AG10803 (cell line): ENCODE data around the gene KCNK18.
A peak's percentile ranks its signal among the peaks of the same experiment; 100 is the strongest.

Source experiments
- DNase-seq: peaks from one replicate; pipeline ENCODE4 v3.0.0; 2010; ENCODE audit warnings: low read depth
- H3K4me3 ChIP-seq: 2 replicates; pipeline ENCODE4 v1.5.1; 2011; ENCODE audit warnings: mild to moderate bottlenecking, low read length, control low read depth
- CTCF ChIP-seq: conservative IDR thresholded peaks from 2 replicates; pipeline ENCODE4 v1.5.1; 2011; ENCODE audit warnings: mild to moderate bottlenecking, low read length, control low read depth, inconsistent platforms

The KCNK18 gene

GRCh38 chr10:117166418-117167345 lies 30.6 kb upstream of the KCNK18 start:
- H3K4me3 ChIP-seq = no peak overlapping the region
- no peak for TF ChIP-seq CTCF
- DNase-seq = no peak

GRCh38 chr10:117167346-117167788 lies 29.9 kb upstream of the KCNK18 start:
- no peak for DNase-seq
- H3K4me3 ChIP-seq = no peak overlapping the region
- no peak for TF ChIP-seq CTCF

GRCh38 chr10:117167789-117168674 lies 29.3 kb upstream of the KCNK18 start:
- peak; percentile 54 for TF ChIP-seq CTCF
- DNase-seq = peak; percentile 20
- no peak overlapping the region for H3K4me3 ChIP-seq

- DNase-seq = no peak
- TF ChIP-seq CTCF = no peak
- no peak overlapping the region for H3K4me3 ChIP-seq
Observed at GRCh38 chr10:117168729-117169128, 28.6 kb upstream of the KCNK18 start.

GRCh38 chr10:117169480-117169879 lies 27.8 kb upstream of the KCNK18 start:
- no peak overlapping the region for H3K4me3 ChIP-seq

GRCh38 chr10:117170244-117170643 lies 27.0 kb upstream of the KCNK18 start:
- H3K4me3 ChIP-seq = no peak overlapping the region
- TF ChIP-seq CTCF = no peak
- DNase-seq = no peak

More at GRCh38 chr10:117169480-117169879, 27.8 kb upstream of the KCNK18 start:
- TF ChIP-seq CTCF = no peak
- peak; percentile 54 for DNase-seq
